H1 (cell line): ENCODE results near the gene STAM2. TPM values are rescaled to one million over a fixed set of nuclear protein-coding genes. Genes with fewer than 3 reads are reported as not detected.

ENCODE experiments used
- CTCF ChIA-PET: fragments of 300-600 bp; sonication (Branson Sonifier 250); formaldehyde crosslinking; loops from one replicate; lab custom pipeline; 2021; ENCODE audit not compliant: partially characterized antibody; lab: Charles Lee
- POLR2A ChIA-PET: fragments of 300-600 bp; sonication (Branson Sonifier 250); formaldehyde crosslinking; loops from one replicate; lab custom pipeline; 2021; ENCODE audit warnings: inconsistent platforms; ENCODE audit not compliant: partially characterized antibody; lab: Charles Lee
- DNase-seq, 2 experiments: peaks; one replicate each; pipeline versions ENCODE4 v3.0.0 to v3.0.0-alpha.2; 2010 to 2022; ENCODE audit warnings: low spot score in 2 of 2, low read depth in 1 of 2, mixed read lengths in 1 of 2
- FAIRE-seq: peaks from 2 replicates; lab custom pipeline; 2011; peaks lifted over from hg19 to GRCh38; lab: Jason Lieb, UNC
- H2AFZ ChIP-seq: 2 replicates; pipeline ENCODE4 v1.8.1; 2012; ENCODE audit warnings: low read length, inconsistent platforms
- H2AK5ac ChIP-seq: 2 replicates; pipeline ENCODE4 v1.6.1; 2013; ENCODE audit warnings: low read depth, low read length
- H2BK120ac ChIP-seq: replicated peaks from 2 replicates; pipeline ENCODE3; 2013; ENCODE audit warnings: low read depth, low read length, inconsistent platforms
- H2BK12ac ChIP-seq: 2 replicates; pipeline ENCODE4 v1.6.1; 2013; ENCODE audit warnings: low read depth, low read length
- H2BK15ac ChIP-seq: 2 replicates; pipeline ENCODE4 v1.6.1; 2013; ENCODE audit warnings: low read length
- H2BK20ac ChIP-seq: 2 replicates; pipeline ENCODE4 v1.6.1; 2013; ENCODE audit warnings: low read length
- H2BK5ac ChIP-seq: 2 replicates; pipeline ENCODE4 v1.6.1; 2013; ENCODE audit warnings: low read depth, low read length
- H3K14ac ChIP-seq: 2 replicates; pipeline ENCODE4 v1.6.1; 2013; ENCODE audit warnings: inconsistent platforms; ENCODE audit not compliant: insufficient read length
- H3K18ac ChIP-seq: 2 replicates; pipeline ENCODE4 v1.6.1; 2013; ENCODE audit warnings: low read length; ENCODE audit errors: extremely low read depth
- H3K23ac ChIP-seq: 2 replicates; pipeline ENCODE4 v1.6.1; 2013; ENCODE audit warnings: inconsistent platforms; ENCODE audit not compliant: insufficient read length
- H3K23me2 ChIP-seq: 2 replicates; pipeline ENCODE4 v1.6.1; 2013; ENCODE audit warnings: low read depth, low read length
- H3K27ac ChIP-seq: 2 replicates; pipeline ENCODE4 v1.6.1; 2011; ENCODE audit warnings: low read depth, low read length, inconsistent platforms
- H3K27me3 ChIP-seq, 4 experiments: replicated peaks in 1 of 4; 1 replicate in 1 of 4; 2 replicates in 3 of 4; pipeline versions ENCODE4 v1.6.1 to v1.8.1; 2011 to 2013; ENCODE audit warnings: low read length in 3 of 4, mild to moderate bottlenecking in 3 of 4, inconsistent platforms in 2 of 4, mixed read lengths in 2 of 4, moderate library complexity in 1 of 4; ENCODE audit not compliant: control insufficient read depth in 3 of 4, insufficient read depth in 3 of 4; ENCODE audit errors: extremely low read depth in 1 of 4
- H3K36me3 ChIP-seq, 4 experiments: 2 replicates each; pipeline versions ENCODE4 v1.6.1 to v1.8.1; 2011 to 2013; ENCODE audit warnings: mild to moderate bottlenecking in 4 of 4, low read length in 3 of 4, moderate library complexity in 2 of 4, control low read depth in 1 of 4, inconsistent platforms in 1 of 4; ENCODE audit not compliant: insufficient read depth in 4 of 4, control insufficient read depth in 2 of 4
- H3K4ac ChIP-seq: replicated peaks from 2 replicates; pipeline ENCODE3; 2013; ENCODE audit warnings: low read length, low read depth, mixed read lengths, inconsistent platforms; ENCODE audit not compliant: insufficient read length
- H3K4me1 ChIP-seq, 4 experiments: replicated peaks in 1 of 4; 1 replicate in 1 of 4; 2 replicates in 3 of 4; pipeline versions ENCODE4 v1.6.1 to v1.8.1; 2011 to 2013; ENCODE audit warnings: low read length in 3 of 4, inconsistent platforms in 2 of 4, mixed read lengths in 1 of 4; ENCODE audit not compliant: insufficient read depth in 4 of 4, control insufficient read depth in 3 of 4
- H3K4me2 ChIP-seq, 2 experiments: 2 replicates each; pipeline versions ENCODE4 v1.6.1 to v1.8.1; 2011 to 2013; ENCODE audit warnings: low read depth in 2 of 2, low read length in 2 of 2, control low read depth in 1 of 2, inconsistent platforms in 1 of 2, mild to moderate bottlenecking in 1 of 2; ENCODE audit not compliant: insufficient read depth in 1 of 2
- H3K4me3 ChIP-seq, 4 experiments: fragments of 200-600, 300-600 bp in 1 of 4; sonication (generic), shearing (Covaris generic), sonication (Bioruptor Twin) in 1 of 4; 2 replicates each; pipeline versions ENCODE4 v1.5.1 to v1.8.1; 2011 to 2016; ENCODE audit warnings: low read length in 4 of 4, low read depth in 3 of 4, control low read depth in 2 of 4, inconsistent platforms in 2 of 4, mild to moderate bottlenecking in 2 of 4, mixed read lengths in 1 of 4, moderate library complexity in 1 of 4; ENCODE audit not compliant: insufficient read depth in 2 of 4; ENCODE audit errors: extremely low read depth in 1 of 4
- H3K56ac ChIP-seq: replicated peaks from 2 replicates; pipeline ENCODE3; 2013; ENCODE audit warnings: low read depth, mild to moderate bottlenecking, mixed read lengths, low read length, inconsistent platforms; ENCODE audit not compliant: insufficient read length
- H3K79me1 ChIP-seq: 2 replicates; pipeline ENCODE4 v1.6.1; 2013; ENCODE audit warnings: low read depth, low read length, control low read depth
- H3K79me2 ChIP-seq, 2 experiments: 2 replicates each; pipeline versions ENCODE4 v1.6.1 to v1.8.1; 2012 to 2013; ENCODE audit warnings: low read length in 2 of 2, mild to moderate bottlenecking in 2 of 2, inconsistent platforms in 1 of 2; ENCODE audit not compliant: insufficient read depth in 2 of 2, control insufficient read depth in 1 of 2
- H3K9ac ChIP-seq, 4 experiments: replicated peaks in 1 of 4; 1 replicate in 1 of 4; 2 replicates in 3 of 4; pipeline versions ENCODE4 v1.6.1 to v1.8.1; 2011 to 2013; ENCODE audit warnings: low read depth in 3 of 4, low read length in 3 of 4, control low read depth in 2 of 4, mild to moderate bottlenecking in 2 of 4, moderate library complexity in 2 of 4, inconsistent platforms in 1 of 4; ENCODE audit errors: extremely low read depth in 1 of 4
- H3K9me3 ChIP-seq, 2 experiments: 2 replicates each; pipeline versions ENCODE4 v1.6.1 to v1.8.1; 2012 to 2013; ENCODE audit warnings: mild to moderate bottlenecking in 2 of 2, moderate library complexity in 2 of 2, control low read depth in 1 of 2, inconsistent platforms in 1 of 2, low read depth in 1 of 2, low read length in 1 of 2, mixed read lengths in 1 of 2; ENCODE audit not compliant: insufficient read depth in 2 of 2
- H4K20me1 ChIP-seq, 2 experiments: replicated peaks in 1 of 2; 2 replicates each; pipeline versions ENCODE3 to v1.8.1; 2011 to 2013; ENCODE audit warnings: inconsistent platforms in 2 of 2, low read length in 2 of 2, mild to moderate bottlenecking in 1 of 2; ENCODE audit not compliant: insufficient read depth in 2 of 2, control insufficient read depth in 1 of 2
- H4K5ac ChIP-seq: 2 replicates; pipeline ENCODE4 v1.6.1; 2013; ENCODE audit warnings: low read length, low read depth, mixed read lengths, inconsistent platforms; ENCODE audit not compliant: insufficient read length
- H4K8ac ChIP-seq: 2 replicates; pipeline ENCODE4 v1.8.0; 2013; ENCODE audit warnings: mild to moderate bottlenecking, moderate library complexity, low read length, inconsistent platforms; ENCODE audit not compliant: insufficient read depth; ENCODE audit errors: extremely low read depth
- H4K91ac ChIP-seq: replicated peaks from 2 replicates; pipeline ENCODE3; 2013; ENCODE audit warnings: low read length, mixed read lengths, inconsistent platforms; ENCODE audit not compliant: insufficient read length
- ATF3 ChIP-seq: IDR thresholded peaks from 2 replicates; pipeline ENCODE4 v1.6.1; 2011; ENCODE audit warnings: low read depth, mild to moderate bottlenecking, low read length; ENCODE audit not compliant: insufficient read depth
- CHD2 ChIP-seq: IDR thresholded peaks from 2 replicates; pipeline ENCODE4 v1.6.1; 2012; ENCODE audit warnings: low read length, improper control_type of control experiment
- CREB1 ChIP-seq: IDR thresholded peaks from 2 replicates; pipeline ENCODE4 v1.6.1; 2012; ENCODE audit warnings: inconsistent platforms
- EGR1 ChIP-seq: IDR thresholded peaks from 2 replicates; pipeline ENCODE4 v1.6.1; 2011; ENCODE audit warnings: low read depth, low read length, borderline replicate concordance
- EZH2 ChIP-seq: fragments of 200-600 bp; sonication (generic); IDR thresholded peaks from 2 replicates; pipeline ENCODE4 v1.7.1; 2012; ENCODE audit warnings: low read depth, mild to moderate bottlenecking, moderate library complexity, low read length, inconsistent platforms; ENCODE audit not compliant: severe bottlenecking
- JUN ChIP-seq: IDR thresholded peaks from 2 replicates; pipeline ENCODE4 v1.6.1; 2011; ENCODE audit warnings: low read depth, mild to moderate bottlenecking, improper control_type of control experiment, low read length
- JUND ChIP-seq: IDR thresholded peaks from 2 replicates; pipeline ENCODE4 v1.6.1; 2011; ENCODE audit warnings: mild to moderate bottlenecking, improper control_type of control experiment, low read length
- NRF1 ChIP-seq: IDR thresholded peaks from 2 replicates; pipeline ENCODE4 v1.6.1; 2011; ENCODE audit warnings: mild to moderate bottlenecking, low read depth, low read length, improper control_type of control experiment
- POLR2AphosphoS5 ChIP-seq: IDR thresholded peaks from 2 replicates; pipeline ENCODE4 v1.6.1; 2011; ENCODE audit warnings: low read depth, low read length
- RXRA ChIP-seq: IDR thresholded peaks from 2 replicates; pipeline ENCODE4 v1.6.1; 2011; ENCODE audit warnings: low read depth, mild to moderate bottlenecking, low read length, moderate library complexity; ENCODE audit not compliant: insufficient read depth
- SRF ChIP-seq: IDR thresholded peaks from 2 replicates; pipeline ENCODE4 v1.6.1; 2011; ENCODE audit warnings: mild to moderate bottlenecking, low read depth, low read length, moderate library complexity
- USF2 ChIP-seq: IDR thresholded peaks from 2 replicates; pipeline ENCODE4 v1.6.1; 2011; ENCODE audit warnings: low read length, improper control_type of control experiment
- WGBS, 2 experiments: shearing (Covaris generic) in 1 of 2; methylation state at CpG; one replicate each; pipeline versions ENCODE4 v1.1.6 to v1.1.7; 2013 to 2015; ENCODE audit warnings: low lambda C conversion rate in 2 of 2, mixed read lengths in 2 of 2, inconsistent platforms in 1 of 2, low coverage in 1 of 2, missing lambda C conversion rate in 1 of 2; ENCODE audit not compliant: insufficient replicate concordance in 2 of 2, insufficient coverage in 1 of 2, insufficient read length in 1 of 2; ENCODE audit errors: extremely low coverage in 1 of 2, missing lambda C conversion rate in 1 of 2; 5-methylcytosine and 5-hydroxymethylcytosine counted together
- polyA plus RNA-seq, 7 experiments: library from polyadenylated mRNA; depleted of rRNA in 3 of 7; stranded (reverse) in 5 of 7; unstranded in 2 of 7; fragments of >200 nt in 5 of 7; fragments of 200-250 nt in 2 of 7; gene quantifications; 1 replicate in 5 of 7; 2 replicates in 1 of 7; 4 replicates in 1 of 7; pipeline versions ENCODE4 v1.2.1 to v1.2.3, GENCODE V29; 2011 to 2013; ENCODE audit warnings: missing spikeins in 2 of 7, mixed read lengths in 2 of 7
- total RNA-seq: library from RNA; stranded (reverse); fragmentation: NEBNext Ultra II Directional; extraction: Animal tissue kit (Norgen Biotek cat#: 25700); gene quantifications from 2 replicates; pipeline ENCODE4 v1.2.1, GENCODE V29; 2021
- TF ChIP-seq, protein P1 (sequence below): IDR thresholded peaks from 2 replicates; pipeline ENCODE4 v1.6.1; 2012; ENCODE audit warnings: inconsistent platforms

The STAM2 gene
- total and polyA plus RNA-seq, 2 of the 8 experiments (the other 6 are each of a cell fraction or from before 2014, with no cell fraction given) = 5.4 to 9.4 TPM

DNA sequence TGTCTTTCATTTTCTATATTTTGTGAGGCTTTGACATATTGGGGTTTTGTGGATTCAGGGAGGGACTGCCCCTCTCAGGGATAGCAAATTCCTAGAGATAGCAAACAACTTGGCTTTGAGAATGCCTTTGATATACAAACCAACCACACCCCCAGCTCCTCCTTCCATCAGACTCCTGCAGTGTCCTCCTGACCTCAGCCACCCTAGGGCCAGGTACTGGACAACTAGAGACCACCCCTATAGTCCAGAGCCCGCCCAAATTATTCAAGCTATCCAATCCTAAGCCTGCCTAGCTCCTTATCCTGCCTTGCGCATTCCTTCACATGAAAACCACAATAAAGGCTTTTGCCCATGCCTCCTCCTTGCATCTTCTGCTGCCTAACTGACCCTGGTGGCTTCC lies 22.9 kb upstream of the STAM2 start:
- Histone ChIP-seq H3K23ac (no peak overlapping the region), H3K4ac (no peak overlapping the region), H3K18ac (no peak overlapping the region), H3K79me2 (no peaks in the 10 kb centered on the region), H3K9me3 (no peaks in the 10 kb centered on the region), H3K27ac (no peak overlapping the region), H4K8ac (no peak overlapping the region), H3K27me3 (no peaks in the 10 kb centered on the region), H3K4me1 (peaks cover 0 to 6% (median 0%) of the 10 kb centered on the region in 4 experiments; a peak in 1 of 7 replicates), H3K14ac (no peak overlapping the region), H3K4me2 (no peak overlapping the region), H2BK12ac (no peak overlapping the region), H3K9ac (no peak overlapping the region), H2BK15ac (no peak overlapping the region), H3K36me3 (no peaks in the 10 kb centered on the region), H4K5ac (no peak overlapping the region), H2AK5ac (no peak overlapping the region), H2BK20ac (no peak overlapping the region), H4K20me1 (no peaks in the 10 kb centered on the region), H2BK5ac (no peak overlapping the region), H4K91ac (no peak overlapping the region), H3K56ac (no peak overlapping the region), H2AFZ (no peak overlapping the region), H3K4me3 (no peak overlapping the region), H3K23me2 (no peaks in the 10 kb centered on the region), H3K79me1 (no peaks in the 10 kb centered on the region), H2BK120ac (no peak overlapping the region)
- DNase-seq (no peak), FAIRE-seq (no peak)
- WGBS, 2 experiments = 85% methylated on average over 2 of the region's 2 CpGs; no CpG with 5 or more reads in 1 of the 2 experiments
- POLR2A ChIA-PET = no interaction called here
- CTCF ChIA-PET = interaction anchor here (1.3 to 1.6 kb wide), 3 partner anchors 9 to 437 kb away, joined by 3 to 5 read pairs (median 4); no protein-coding TSS in a partner anchor
- TF ChIP-seq NRF1 (no peak), EGR1 (no peak), POLR2AphosphoS5 (no peak), USF2 (no peak), JUND (no peak), JUN (no peak), CHD2 (no peak), RXRA (no peak), EZH2 (no peak), CREB1 (no peak), SRF (no peak), ATF3 (no peak)
- TF ChIP-seq, protein P1, sequence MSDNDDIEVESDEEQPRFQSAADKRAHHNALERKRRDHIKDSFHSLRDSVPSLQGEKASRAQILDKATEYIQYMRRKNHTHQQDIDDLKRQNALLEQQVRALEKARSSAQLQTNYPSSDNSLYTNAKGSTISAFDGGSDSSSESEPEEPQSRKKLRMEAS = no peak
